Epithelial cell of esophagus (primary cell): ENCODE data around the gene NR1D1.

ENCODE experiments used
- DNase-seq: peaks from one replicate; pipeline ENCODE4 v3.0.0; 2010; ENCODE audit warnings: low read depth
- H3K4me3 ChIP-seq: 2 replicates; pipeline ENCODE4 v1.5.1; 2011; ENCODE audit warnings: mild to moderate bottlenecking, low read length, control low read depth
- TF ChIP-seq, protein P1 (sequence below): IDR thresholded peaks from 2 replicates; pipeline ENCODE4 v1.5.1; 2011; ENCODE audit warnings: low read depth, mild to moderate bottlenecking, low read length, control low read depth, inconsistent platforms; ENCODE audit not compliant: insufficient read depth; ENCODE audit errors: missing control alignments

Gene NR1D1

GRCh38 chr17:40105861-40106759 is 5.7 kb upstream of the NR1D1 start:
- TF ChIP-seq, protein P1, sequence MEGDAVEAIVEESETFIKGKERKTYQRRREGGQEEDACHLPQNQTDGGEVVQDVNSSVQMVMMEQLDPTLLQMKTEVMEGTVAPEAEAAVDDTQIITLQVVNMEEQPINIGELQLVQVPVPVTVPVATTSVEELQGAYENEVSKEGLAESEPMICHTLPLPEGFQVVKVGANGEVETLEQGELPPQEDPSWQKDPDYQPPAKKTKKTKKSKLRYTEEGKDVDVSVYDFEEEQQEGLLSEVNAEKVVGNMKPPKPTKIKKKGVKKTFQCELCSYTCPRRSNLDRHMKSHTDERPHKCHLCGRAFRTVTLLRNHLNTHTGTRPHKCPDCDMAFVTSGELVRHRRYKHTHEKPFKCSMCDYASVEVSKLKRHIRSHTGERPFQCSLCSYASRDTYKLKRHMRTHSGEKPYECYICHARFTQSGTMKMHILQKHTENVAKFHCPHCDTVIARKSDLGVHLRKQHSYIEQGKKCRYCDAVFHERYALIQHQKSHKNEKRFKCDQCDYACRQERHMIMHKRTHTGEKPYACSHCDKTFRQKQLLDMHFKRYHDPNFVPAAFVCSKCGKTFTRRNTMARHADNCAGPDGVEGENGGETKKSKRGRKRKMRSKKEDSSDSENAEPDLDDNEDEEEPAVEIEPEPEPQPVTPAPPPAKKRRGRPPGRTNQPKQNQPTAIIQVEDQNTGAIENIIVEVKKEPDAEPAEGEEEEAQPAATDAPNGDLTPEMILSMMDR = no peak
- no peak for DNase-seq
- no peak overlapping the region for H3K4me3 ChIP-seq

DNA sequence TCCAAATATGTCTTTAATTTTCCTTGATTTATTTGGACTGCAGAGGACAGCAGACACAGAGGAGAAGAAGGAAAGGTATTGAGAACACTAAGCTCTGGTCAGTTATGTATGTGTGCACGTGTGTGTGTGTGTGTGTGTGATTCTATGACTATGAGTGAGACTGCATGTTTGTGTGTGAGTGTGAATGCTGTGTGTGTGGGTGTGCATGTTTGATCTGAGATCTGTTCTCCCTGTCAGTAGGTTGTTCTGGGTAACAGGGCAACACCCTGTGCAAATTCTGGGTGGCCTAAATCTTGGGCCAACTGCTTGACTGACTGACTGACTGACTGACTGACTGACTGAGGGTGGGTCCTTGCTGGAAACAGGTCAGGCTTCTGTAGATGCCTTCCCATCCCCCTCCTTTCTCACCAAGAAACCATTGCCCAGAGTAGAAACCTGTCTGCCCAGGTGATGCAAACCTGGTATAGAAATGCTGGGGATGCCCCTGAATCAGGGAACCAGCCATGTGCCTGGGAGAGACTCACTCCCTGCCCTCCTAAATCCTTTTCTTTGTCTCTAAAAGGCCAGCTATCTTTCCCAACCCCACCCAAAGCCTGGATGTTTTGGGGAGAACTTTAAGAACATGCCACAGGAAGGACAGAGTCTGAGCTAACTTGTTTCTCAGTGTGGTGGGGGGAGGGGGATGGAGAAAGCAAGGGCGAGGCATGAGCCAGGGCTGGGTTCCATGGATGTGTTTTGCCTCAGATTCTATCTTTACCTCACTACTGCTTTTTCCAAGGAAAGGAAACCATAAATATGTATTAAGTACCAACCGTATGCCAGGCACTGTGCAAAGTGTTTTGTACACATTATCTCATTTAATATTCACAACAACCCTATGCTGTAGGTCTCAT is 4.5 kb upstream of the NR1D1 start:
- TF ChIP-seq, protein P1 = no peak
- peak; percentile 92 for DNase-seq
- H3K4me3 ChIP-seq = no peak overlapping the region

- DNase-seq = no peak
- TF ChIP-seq, protein P1 = no peak
- H3K4me3 ChIP-seq = no peak overlapping the region
Observed at GRCh38 chr17:40103688-40104087, 3.3 kb upstream of the NR1D1 start.

DNA sequence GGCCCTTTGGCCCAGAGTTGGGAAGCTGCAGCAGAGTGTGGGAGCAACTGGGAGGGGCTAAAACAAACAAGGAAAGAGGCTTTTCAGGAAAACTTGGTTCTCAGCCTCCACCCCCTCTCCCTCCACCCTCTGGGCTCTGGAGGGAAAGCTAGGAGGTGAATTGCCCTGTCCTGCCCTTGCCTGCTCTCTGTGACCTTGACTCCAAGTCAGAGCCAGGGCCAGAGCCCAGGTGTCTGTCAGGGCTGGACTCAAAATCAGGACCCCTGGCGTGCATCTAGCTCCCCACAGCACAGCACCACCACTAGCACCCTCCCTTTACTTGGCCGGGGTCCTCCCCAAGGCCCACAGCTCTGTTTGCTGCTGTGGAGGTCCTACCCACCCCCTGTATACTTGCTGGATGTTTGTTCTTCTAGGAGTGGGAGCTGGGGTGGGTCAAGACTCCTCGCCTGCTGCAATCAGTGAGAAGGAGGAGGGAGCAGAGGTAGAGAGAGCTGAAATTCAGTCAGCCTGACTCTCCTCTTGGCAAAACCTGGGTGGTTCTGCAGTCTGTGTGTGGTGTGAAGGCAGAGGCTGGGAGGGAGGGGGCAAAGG is 2.8 kb upstream of the NR1D1 start:
- H3K4me3 ChIP-seq = no peak overlapping the region
- TF ChIP-seq, protein P1 = no peak
- DNase-seq = no peak

DNA sequence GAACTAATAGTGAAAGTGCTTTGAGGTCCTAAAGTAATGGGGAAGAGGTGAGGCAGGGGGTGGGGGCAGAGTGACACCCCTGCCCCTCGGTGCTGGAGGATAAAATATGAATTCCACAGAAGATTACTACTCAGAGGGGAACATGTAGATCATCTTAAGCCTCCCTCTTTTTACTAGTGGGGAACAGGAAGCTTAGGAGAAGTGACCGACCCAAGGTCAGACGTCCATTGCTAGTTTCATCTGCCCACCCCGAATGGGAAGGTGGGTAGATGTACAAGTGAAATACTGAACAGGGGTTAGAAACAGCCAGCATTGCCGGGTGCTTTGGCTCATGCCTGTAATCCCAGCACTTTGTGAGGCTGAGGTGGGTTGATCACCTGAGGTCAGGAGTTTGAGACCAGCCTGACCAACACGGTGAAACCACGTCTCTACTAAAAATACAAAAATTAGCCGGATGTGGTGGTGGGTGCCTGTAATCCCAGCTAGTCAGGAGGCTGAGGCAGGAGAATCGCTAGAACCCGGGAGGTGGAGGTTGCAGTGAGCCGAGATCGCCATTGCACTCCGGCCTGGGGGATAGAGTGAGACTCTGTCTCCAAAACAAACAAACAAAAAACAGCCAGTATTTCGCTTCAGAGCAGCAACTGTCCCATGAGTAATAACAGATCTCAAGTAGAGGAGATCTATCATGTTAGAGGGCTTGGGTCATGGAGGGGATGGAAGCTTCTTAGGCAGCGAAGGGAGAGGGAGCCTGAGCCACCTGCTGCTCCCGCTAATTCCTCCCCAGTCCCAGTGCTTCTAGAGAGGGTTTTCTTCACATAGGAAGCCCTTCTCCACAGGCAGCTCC is 1.2 kb upstream of the NR1D1 start:
- DNase-seq = no peak
- TF ChIP-seq, protein P1 = no peak
- no peak overlapping the region for H3K4me3 ChIP-seq
